ENCODE measurements around the gene TANGO2.

The TANGO2 gene

GRCh38 chr22:20086763-20087162, 65.9 kb downstream of the TANGO2 start:
- H3K4me3 ChIP-seq (ENCODE audit: low read depth, low read length): no peak overlapping the region
- no peak for DNase-seq (ENCODE audit: low read depth)
- TF ChIP-seq CTCF (IDR thresholded peaks at IDR 0.05; ENCODE audit: low read depth, low read length, missing control alignments): no peak

GRCh38 chr22:20087319-20088262, 66.7 kb downstream of the TANGO2 start:
- no peak overlapping the region for H3K4me3 ChIP-seq (ENCODE audit: low read depth, low read length)
- TF ChIP-seq CTCF (IDR thresholded peaks at IDR 0.05; ENCODE audit: low read depth, low read length, missing control alignments): no peak
- DNase-seq (ENCODE audit: low read depth): no peak

GRCh38 chr22:20088263-20088648, 67.3 kb downstream of the TANGO2 start:
- H3K4me3 ChIP-seq (ENCODE audit: low read depth, low read length): no peak overlapping the region
- DNase-seq (ENCODE audit: low read depth): no peak
- no peak for TF ChIP-seq CTCF (IDR thresholded peaks at IDR 0.05; ENCODE audit: low read depth, low read length, missing control alignments)

GRCh38 chr22:20089226-20089976, 68.5 kb downstream of the TANGO2 start:
- no peak overlapping the region for H3K4me3 ChIP-seq (ENCODE audit: low read depth, low read length)
- no peak for TF ChIP-seq CTCF (IDR thresholded peaks at IDR 0.05; ENCODE audit: low read depth, low read length, missing control alignments)
- DNase-seq (ENCODE audit: low read depth): no peak

- no peak overlapping the region for H3K4me3 ChIP-seq (ENCODE audit: low read depth, low read length)
- DNase-seq (ENCODE audit: low read depth): no peak
- TF ChIP-seq CTCF (IDR thresholded peaks at IDR 0.05; ENCODE audit: low read depth, low read length, missing control alignments): no peak
Measured at GRCh38 chr22:20089977-20090729, 69.2 kb downstream of the TANGO2 start.

- DNase-seq (ENCODE audit: low read depth): no peak
- H3K4me3 ChIP-seq (ENCODE audit: low read depth, low read length): no peak overlapping the region
- TF ChIP-seq CTCF (IDR thresholded peaks at IDR 0.05; ENCODE audit: low read depth, low read length, missing control alignments): no peak
Measured at GRCh38 chr22:20090730-20091240, 69.9 kb downstream of the TANGO2 start.
